T47D (cell line): Measurements from ENCODE around the gene DENND1B.

Source experiments
- DNase-seq, 2 experiments: peaks; one replicate each; pipeline versions ENCODE4 v3.0.0 to v3.0.0-alpha.2; 2011 to 2012; ENCODE audit warnings: low read depth in 1 of 2, low spot score in 1 of 2
- JUND ChIP-seq: IDR thresholded peaks from 2 replicates; pipeline ENCODE4 v1.6.1; 2012; ENCODE audit warnings: low read depth
- in situ Hi-C: cut with HindIII; loops from 2 replicates; pipeline ENCODE4 v1.10.0; 2016; ENCODE audit warnings: low sequenced_read_pairs, low pct_unique_long_range_greater_than_20kb

Gene DENND1B

GRCh38 chr1:197750366-197750765 is 24.9 kb downstream of the DENND1B start:
- in situ Hi-C loops: no loop called here
- TF ChIP-seq JUND: no peak
- DNase-seq: no peak

- no peak for TF ChIP-seq JUND
- in situ Hi-C loops: no loop called here
- no peak for DNase-seq
Measured at GRCh38 chr1:197745911-197746310, 29.4 kb downstream of the DENND1B start.

- in situ Hi-C loops: no loop called here
- TF ChIP-seq JUND: no peak
- no peak for DNase-seq
Measured at GRCh38 chr1:197744979-197745378, 30.3 kb downstream of the DENND1B start.

- in situ Hi-C loops: no loop called here
- DNase-seq: no peak
Measured at GRCh38 chr1:197743578-197743977, 31.7 kb downstream of the DENND1B start.

GRCh38 chr1:197740992-197741391 is 34.3 kb downstream of the DENND1B start:
- in situ Hi-C loops: no loop called here

More at GRCh38 chr1:197743578-197743977, 31.7 kb downstream of the DENND1B start:
- no peak for TF ChIP-seq JUND

GRCh38 chr1:197738927-197739326 is 36.4 kb downstream of the DENND1B start:
- no peak for DNase-seq
- no peak for TF ChIP-seq JUND
- in situ Hi-C loops: no loop called here

More at GRCh38 chr1:197740992-197741391, 34.3 kb downstream of the DENND1B start:
- TF ChIP-seq JUND: no peak
- no peak for DNase-seq

GRCh38 chr1:197737916-197738315 is 37.4 kb downstream of the DENND1B start:
- in situ Hi-C loops: no loop called here
- TF ChIP-seq JUND: no peak
- no peak for DNase-seq

- no peak for TF ChIP-seq JUND
- in situ Hi-C loops: no loop called here
- peak; percentile 28 to 48 for DNase-seq
Measured at GRCh38 chr1:197736685-197737084, 38.6 kb downstream of the DENND1B start.

GRCh38 chr1:197735461-197735860 is 39.8 kb downstream of the DENND1B start:
- in situ Hi-C loops: no loop called here
- no peak for DNase-seq
- TF ChIP-seq JUND: no peak

GRCh38 chr1:197733324-197733723 is 42.0 kb downstream of the DENND1B start:
- in situ Hi-C loops: no loop called here
- no peak for TF ChIP-seq JUND
- no peak for DNase-seq

- no peak for DNase-seq
- no peak for TF ChIP-seq JUND
- in situ Hi-C loops: no loop called here
Measured at GRCh38 chr1:197732187-197732586, 43.1 kb downstream of the DENND1B start.

- no peak for TF ChIP-seq JUND
- no peak for DNase-seq
- in situ Hi-C loops: no loop called here
Measured at GRCh38 chr1:197731449-197731848, 43.8 kb downstream of the DENND1B start.

GRCh38 chr1:197725976-197726375 is 49.3 kb downstream of the DENND1B start:
- TF ChIP-seq JUND: no peak
- in situ Hi-C loops: no loop called here
- no peak for DNase-seq

- peak in 1 of 2 experiments; percentile 68 for DNase-seq
- TF ChIP-seq JUND: no peak
- in situ Hi-C loops: no loop called here
Measured at GRCh38 chr1:197725044-197725443, 50.2 kb downstream of the DENND1B start.

GRCh38 chr1:197715806-197716205 is 59.5 kb downstream of the DENND1B start:
- TF ChIP-seq JUND: no peak
- no peak for DNase-seq
- in situ Hi-C loops: no loop called here
